HepG2 (cell line): ENCODE results near the gene ACADSB. TPM values are rescaled to one million over a fixed set of nuclear protein-coding genes. Genes with fewer than 3 reads are reported as not detected.

ENCODE experiments used
- HES4 ChIP-seq: sonication (generic); formaldehyde crosslinking; IDR thresholded peaks from 2 replicates; pipeline ENCODE4 v1.9.0; 2021; ENCODE audit warnings: mild to moderate bottlenecking, missing genetic modification reagents, borderline replicate concordance
- HNRNPLL ChIP-seq: fragments of 200-400 bp; formaldehyde crosslinking; IDR thresholded peaks from 2 replicates; pipeline ENCODE4 v1.6.1; 2017; ENCODE audit warnings: mild to moderate bottlenecking, low read depth, low read length; ENCODE audit not compliant: poor library complexity, severe bottlenecking
- KDM5A ChIP-seq: fragments of 200-600 bp; sonication (generic); IDR thresholded peaks from 2 replicates; pipeline ENCODE4 v1.7.0; 2018; ENCODE audit warnings: antibody characterized with exemption, mild to moderate bottlenecking, low read length, borderline replicate concordance
- MXI1 ChIP-seq: IDR thresholded peaks from 3 replicates; pipeline ENCODE4 v1.6.1; 2012; ENCODE audit warnings: low read depth, low read length, inconsistent platforms, borderline replicate concordance
- NCOA2 ChIP-seq: sonication (generic); formaldehyde crosslinking; IDR thresholded peaks from 2 replicates; pipeline ENCODE4 v1.8.0; 2022; ENCODE audit warnings: inconsistent platforms
- SOX5 ChIP-seq: IDR thresholded peaks from 2 replicates; pipeline ENCODE4 v1.6.1; 2016; ENCODE audit warnings: borderline replicate concordance
- TBL1XR1 ChIP-seq: fragments of 150-350 bp; IDR thresholded peaks from 2 replicates; pipeline ENCODE4 v1.6.1; 2014; ENCODE audit warnings: borderline replicate concordance, low read length; ENCODE audit not compliant: partially characterized antibody
- ZKSCAN8 ChIP-seq: IDR thresholded peaks from 2 replicates; pipeline ENCODE4 v1.6.1; 2016; ENCODE audit warnings: borderline replicate concordance, missing genetic modification reagents, missing compliant biosample characterization
- ZNF558 ChIP-seq: sonication (generic); formaldehyde crosslinking; IDR thresholded peaks from 2 replicates; pipeline ENCODE4 v1.9.0; 2022; ENCODE audit warnings: mild to moderate bottlenecking, missing genetic modification reagents, borderline replicate concordance
- ZNF670 ChIP-seq: sonication (generic); formaldehyde crosslinking; IDR thresholded peaks from 2 replicates; pipeline ENCODE4 v1.8.0; 2022; ENCODE audit warnings: mild to moderate bottlenecking, missing genetic modification reagents, borderline replicate concordance
- polyA plus RNA-seq, 8 experiments: library from polyadenylated mRNA; depleted of rRNA in 3 of 8; stranded (reverse) in 7 of 8; unstranded in 1 of 8; fragments of >200 nt; fragmentation: Illumina TruSeq in 4 of 8; extraction: Trizol in 4 of 8; gene quantifications; 2 replicates each; pipeline versions ENCODE4 v1.2.1 to v1.2.3, GENCODE V29; 2011 to 2016; ENCODE audit warnings: low read depth in 4 of 8, missing spikeins in 1 of 8, mixed read lengths in 1 of 8; ENCODE audit not compliant: insufficient read depth in 1 of 8
- total RNA-seq, 5 experiments: library from RNA; depleted of rRNA; stranded (reverse); fragments of >200 nt; fragmentation: Illumina TruSeq; extraction: Trizol; gene quantifications; 2 replicates each; pipeline ENCODE4 v1.2.3, GENCODE V29; 2016; ENCODE audit warnings: low read depth in 1 of 5
- TF ChIP-seq, protein P1 (sequence below): sonication (generic); formaldehyde crosslinking; IDR thresholded peaks from 2 replicates; pipeline ENCODE4 v1.5.0; 2020; ENCODE audit warnings: mild to moderate bottlenecking, missing genetic modification reagents, borderline replicate concordance
- TF ChIP-seq, protein P2 (sequence below): sonication (generic); formaldehyde crosslinking; IDR thresholded peaks from 2 replicates; pipeline ENCODE4 v1.8.1; 2023; ENCODE audit warnings: mild to moderate bottlenecking, inconsistent platforms, moderate library complexity, missing genetic modification reagents, borderline replicate concordance
- TF ChIP-seq, protein P3 (sequence below): sonication (generic); formaldehyde crosslinking; IDR thresholded peaks from 2 replicates; pipeline ENCODE4 v1.9.0; 2021; ENCODE audit warnings: missing genetic modification reagents, borderline replicate concordance
- TF ChIP-seq, protein P4 (sequence below): sonication (generic); formaldehyde crosslinking; IDR thresholded peaks from 2 replicates; pipeline ENCODE4 v1.9.0; 2022; ENCODE audit warnings: missing genetic modification reagents, mild to moderate bottlenecking, borderline replicate concordance

ACADSB gene
- total and polyA plus RNA-seq, 2 of the 13 experiments (the other 11 are each of a cell fraction or from before 2014, with no cell fraction given), result 80.0 to 87.6 TPM

DNA sequence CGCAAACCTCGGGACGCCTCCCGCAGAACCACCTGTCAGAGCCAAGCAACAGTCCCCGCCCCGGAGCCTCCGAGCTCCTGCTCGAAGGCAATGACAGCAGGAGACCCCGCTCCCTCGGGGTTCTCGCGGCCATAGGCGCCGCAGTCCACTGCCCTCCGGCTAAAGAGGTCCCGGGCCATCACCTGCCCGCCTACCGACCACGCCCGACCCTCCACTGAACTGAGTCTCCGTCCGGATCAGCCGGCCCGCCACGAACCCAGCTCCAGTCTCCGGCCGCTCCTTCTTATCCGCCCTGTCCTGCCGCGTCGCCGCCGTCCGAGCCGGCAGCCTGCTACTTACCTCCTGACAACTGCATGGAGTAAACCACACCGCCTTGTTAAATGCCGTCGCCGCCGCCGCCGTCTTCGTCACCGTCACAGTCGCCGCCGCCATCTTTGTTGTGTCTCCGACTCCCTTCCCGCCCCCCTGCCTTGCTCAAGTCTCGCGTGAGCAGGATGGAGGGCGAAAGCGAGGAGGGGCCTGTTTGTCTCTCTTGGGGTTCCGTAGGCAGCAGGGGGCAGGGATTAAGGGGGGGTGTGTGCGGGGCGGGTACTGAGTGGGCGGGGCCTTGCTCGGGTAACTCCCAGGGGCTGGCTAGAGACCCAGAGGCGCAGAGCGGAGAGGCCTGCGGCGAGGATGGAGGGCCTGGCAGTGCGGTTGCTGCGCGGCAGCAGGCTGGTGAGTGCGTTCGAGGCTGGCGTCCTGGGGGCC lies at the start of gene ACADSB, which contains the start of gene IKZF5 (continued):
- TF ChIP-seq, protein P1, sequence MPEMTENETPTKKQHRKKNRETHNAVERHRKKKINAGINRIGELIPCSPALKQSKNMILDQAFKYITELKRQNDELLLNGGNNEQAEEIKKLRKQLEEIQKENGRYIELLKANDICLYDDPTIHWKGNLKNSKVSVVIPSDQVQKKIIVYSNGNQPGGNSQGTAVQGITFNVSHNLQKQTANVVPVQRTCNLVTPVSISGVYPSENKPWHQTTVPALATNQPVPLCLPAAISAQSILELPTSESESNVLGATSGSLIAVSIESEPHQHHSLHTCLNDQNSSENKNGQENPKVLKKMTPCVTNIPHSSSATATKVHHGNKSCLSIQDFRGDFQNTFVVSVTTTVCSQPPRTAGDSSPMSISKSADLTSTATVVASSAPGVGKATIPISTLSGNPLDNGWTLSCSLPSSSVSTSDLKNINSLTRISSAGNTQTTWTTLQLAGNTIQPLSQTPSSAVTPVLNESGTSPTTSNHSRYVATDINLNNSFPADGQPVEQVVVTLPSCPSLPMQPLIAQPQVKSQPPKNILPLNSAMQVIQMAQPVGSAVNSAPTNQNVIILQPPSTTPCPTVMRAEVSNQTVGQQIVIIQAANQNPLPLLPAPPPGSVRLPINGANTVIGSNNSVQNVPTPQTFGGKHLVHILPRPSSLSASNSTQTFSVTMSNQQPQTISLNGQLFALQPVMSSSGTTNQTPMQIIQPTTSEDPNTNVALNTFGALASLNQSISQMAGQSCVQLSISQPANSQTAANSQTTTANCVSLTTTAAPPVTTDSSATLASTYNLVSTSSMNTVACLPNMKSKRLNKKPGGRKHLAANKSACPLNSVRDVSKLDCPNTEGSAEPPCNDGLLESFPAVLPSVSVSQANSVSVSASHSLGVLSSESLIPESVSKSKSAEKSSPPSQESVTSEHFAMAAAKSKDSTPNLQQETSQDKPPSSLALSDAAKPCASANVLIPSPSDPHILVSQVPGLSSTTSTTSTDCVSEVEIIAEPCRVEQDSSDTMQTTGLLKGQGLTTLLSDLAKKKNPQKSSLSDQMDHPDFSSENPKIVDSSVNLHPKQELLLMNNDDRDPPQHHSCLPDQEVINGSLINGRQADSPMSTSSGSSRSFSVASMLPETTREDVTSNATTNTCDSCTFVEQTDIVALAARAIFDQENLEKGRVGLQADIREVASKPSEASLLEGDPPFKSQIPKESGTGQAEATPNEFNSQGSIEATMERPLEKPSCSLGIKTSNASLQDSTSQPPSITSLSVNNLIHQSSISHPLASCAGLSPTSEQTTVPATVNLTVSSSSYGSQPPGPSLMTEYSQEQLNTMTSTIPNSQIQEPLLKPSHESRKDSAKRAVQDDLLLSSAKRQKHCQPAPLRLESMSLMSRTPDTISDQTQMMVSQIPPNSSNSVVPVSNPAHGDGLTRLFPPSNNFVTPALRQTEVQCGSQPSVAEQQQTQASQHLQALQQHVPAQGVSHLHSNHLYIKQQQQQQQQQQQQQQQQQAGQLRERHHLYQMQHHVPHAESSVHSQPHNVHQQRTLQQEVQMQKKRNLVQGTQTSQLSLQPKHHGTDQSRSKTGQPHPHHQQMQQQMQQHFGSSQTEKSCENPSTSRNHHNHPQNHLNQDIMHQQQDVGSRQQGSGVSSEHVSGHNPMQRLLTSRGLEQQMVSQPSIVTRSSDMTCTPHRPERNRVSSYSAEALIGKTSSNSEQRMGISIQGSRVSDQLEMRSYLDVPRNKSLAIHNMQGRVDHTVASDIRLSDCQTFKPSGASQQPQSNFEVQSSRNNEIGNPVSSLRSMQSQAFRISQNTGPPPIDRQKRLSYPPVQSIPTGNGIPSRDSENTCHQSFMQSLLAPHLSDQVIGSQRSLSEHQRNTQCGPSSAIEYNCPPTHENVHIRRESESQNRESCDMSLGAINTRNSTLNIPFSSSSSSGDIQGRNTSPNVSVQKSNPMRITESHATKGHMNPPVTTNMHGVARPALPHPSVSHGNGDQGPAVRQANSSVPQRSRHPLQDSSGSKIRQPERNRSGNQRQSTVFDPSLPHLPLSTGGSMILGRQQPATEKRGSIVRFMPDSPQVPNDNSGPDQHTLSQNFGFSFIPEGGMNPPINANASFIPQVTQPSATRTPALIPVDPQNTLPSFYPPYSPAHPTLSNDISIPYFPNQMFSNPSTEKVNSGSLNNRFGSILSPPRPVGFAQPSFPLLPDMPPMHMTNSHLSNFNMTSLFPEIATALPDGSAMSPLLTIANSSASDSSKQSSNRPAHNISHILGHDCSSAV (CRISPR knock-in tag), result no peak
- peak; percentile 43 for TF ChIP-seq NCOA2 (CRISPR knock-in tag)
- TF ChIP-seq, protein P2, sequence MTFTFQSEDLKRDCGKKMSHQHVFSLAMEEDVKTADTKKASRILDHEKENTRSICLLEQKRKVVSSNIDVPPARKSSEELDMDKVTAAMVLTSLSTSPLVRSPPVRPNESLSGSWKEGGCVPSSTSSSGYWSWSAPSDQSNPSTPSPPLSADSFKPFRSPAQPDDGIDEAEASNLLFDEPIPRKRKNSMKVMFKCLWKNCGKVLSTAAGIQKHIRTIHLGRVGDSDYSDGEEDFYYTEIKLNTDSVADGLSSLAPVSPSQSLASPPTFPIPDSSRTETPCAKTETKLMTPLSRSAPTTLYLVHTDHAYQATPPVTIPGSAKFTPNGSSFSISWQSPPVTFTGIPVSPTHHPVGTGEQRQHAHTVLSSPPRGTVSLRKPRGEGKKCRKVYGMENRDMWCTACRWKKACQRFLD, result no peak
- TF ChIP-seq ZNF670 (CRISPR knock-in tag), result peak; percentile 93; the same call in 1 of the 2 replicates
- TF ChIP-seq TBL1XR1, result peak; percentile 44
- TF ChIP-seq, protein P3, sequence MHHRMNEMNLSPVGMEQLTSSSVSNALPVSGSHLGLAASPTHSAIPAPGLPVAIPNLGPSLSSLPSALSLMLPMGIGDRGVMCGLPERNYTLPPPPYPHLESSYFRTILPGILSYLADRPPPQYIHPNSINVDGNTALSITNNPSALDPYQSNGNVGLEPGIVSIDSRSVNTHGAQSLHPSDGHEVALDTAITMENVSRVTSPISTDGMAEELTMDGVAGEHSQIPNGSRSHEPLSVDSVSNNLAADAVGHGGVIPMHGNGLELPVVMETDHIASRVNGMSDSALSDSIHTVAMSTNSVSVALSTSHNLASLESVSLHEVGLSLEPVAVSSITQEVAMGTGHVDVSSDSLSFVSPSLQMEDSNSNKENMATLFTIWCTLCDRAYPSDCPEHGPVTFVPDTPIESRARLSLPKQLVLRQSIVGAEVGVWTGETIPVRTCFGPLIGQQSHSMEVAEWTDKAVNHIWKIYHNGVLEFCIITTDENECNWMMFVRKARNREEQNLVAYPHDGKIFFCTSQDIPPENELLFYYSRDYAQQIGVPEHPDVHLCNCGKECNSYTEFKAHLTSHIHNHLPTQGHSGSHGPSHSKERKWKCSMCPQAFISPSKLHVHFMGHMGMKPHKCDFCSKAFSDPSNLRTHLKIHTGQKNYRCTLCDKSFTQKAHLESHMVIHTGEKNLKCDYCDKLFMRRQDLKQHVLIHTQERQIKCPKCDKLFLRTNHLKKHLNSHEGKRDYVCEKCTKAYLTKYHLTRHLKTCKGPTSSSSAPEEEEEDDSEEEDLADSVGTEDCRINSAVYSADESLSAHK (CRISPR knock-in tag), result no peak
- TF ChIP-seq ZKSCAN8, result no peak
- 0 out of 2 replicates have a peak, but pooled peaks have one; percentile 32 for TF ChIP-seq ZNF558 (CRISPR knock-in tag)
- TF ChIP-seq MXI1, result peak; percentile 60; the same call in 2 of the 3 replicates
- peak; percentile 67 for TF ChIP-seq HES4 (CRISPR knock-in tag)
- TF ChIP-seq KDM5A, result peak; percentile 95
- TF ChIP-seq SOX5 (CRISPR knock-in tag), result peak; percentile 20; the same call in 1 of the 2 replicates
- TF ChIP-seq, protein P4, sequence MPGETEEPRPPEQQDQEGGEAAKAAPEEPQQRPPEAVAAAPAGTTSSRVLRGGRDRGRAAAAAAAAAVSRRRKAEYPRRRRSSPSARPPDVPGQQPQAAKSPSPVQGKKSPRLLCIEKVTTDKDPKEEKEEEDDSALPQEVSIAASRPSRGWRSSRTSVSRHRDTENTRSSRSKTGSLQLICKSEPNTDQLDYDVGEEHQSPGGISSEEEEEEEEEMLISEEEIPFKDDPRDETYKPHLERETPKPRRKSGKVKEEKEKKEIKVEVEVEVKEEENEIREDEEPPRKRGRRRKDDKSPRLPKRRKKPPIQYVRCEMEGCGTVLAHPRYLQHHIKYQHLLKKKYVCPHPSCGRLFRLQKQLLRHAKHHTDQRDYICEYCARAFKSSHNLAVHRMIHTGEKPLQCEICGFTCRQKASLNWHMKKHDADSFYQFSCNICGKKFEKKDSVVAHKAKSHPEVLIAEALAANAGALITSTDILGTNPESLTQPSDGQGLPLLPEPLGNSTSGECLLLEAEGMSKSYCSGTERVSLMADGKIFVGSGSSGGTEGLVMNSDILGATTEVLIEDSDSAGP (CRISPR knock-in tag), result peak; percentile 77
- TF ChIP-seq HNRNPLL, result peak; percentile 61
